ENCODE measurements around the gene DND1.

DNA sequence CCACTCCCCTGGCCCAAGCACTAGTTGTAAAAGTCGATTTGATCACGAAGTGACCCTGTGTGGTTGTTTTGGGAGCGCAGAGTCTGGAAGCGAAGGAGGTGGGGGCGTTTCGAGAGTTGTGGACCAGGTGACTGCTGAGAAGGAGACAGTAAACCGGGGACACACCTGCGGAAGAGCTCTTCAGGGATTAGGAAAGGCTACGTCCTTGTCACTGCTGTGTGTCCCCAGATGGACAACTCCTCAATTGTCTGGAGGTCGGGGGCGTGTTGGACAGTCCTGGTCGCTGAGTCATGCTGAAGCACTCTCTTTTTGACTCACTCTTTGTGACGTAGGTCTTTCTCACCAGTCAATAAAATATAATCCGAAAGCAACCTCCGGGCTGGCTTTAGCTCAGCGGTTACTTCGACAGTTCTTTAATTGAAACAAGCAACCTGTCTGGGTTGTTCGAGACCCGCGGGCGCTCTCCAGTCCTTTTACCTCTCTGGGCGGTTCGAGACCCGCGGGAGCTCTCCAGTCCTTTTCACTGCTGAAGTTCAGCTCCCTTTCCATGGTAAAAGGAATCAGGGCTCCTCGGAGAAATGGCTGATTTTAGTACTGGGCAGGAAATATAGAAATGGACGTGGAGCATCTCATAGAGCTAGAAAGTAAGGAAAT lies 37.6 kb upstream of the DND1 start:
- no peak for TF ChIP-seq EZH2phosphoT487 (IDR thresholded peaks at IDR 0.05; ENCODE audit: insufficient read depth, low read depth)
- TF ChIP-seq EZH2 (IDR thresholded peaks at IDR 0.05; ENCODE audit: insufficient read depth, poor library complexity, severe bottlenecking), result no peak

Data from GM23248 (cell line).